BJ (cell line): Measurements from ENCODE around the gene RTF2. TPM values are rescaled to one million over a fixed set of nuclear protein-coding genes. Genes with fewer than 3 reads are reported as not detected.
"Not testable (repeated sequence)": the region's sequence is repeated elsewhere in the genome, so short reads cannot be mapped to it uniquely, and the experiment has no call there.

Experiments used
- CTCF ChIA-PET: fragments of 350-600 bp; formaldehyde crosslinking; extraction: SDS; loops from one replicate; lab custom pipeline; 2021; ENCODE audit warnings: antibody characterized with exemption, inconsistent platforms; lab: Yijun Ruan, JAX
- POLR2A ChIA-PET: fragments of 300-600 bp; sonication (Branson Sonifier 250); formaldehyde crosslinking; extraction: SDS; loops from one replicate; lab custom pipeline; 2021; ENCODE audit warnings: antibody characterized with exemption; lab: Charles Lee
- DNase-seq: peaks from one replicate; pipeline ENCODE4 v3.0.0-alpha.2; 2011; ENCODE audit warnings: low read depth
- H3K27me3 ChIP-seq: 2 replicates; pipeline ENCODE4 v1.6.0; 2011; ENCODE audit warnings: low read length; ENCODE audit not compliant: control insufficient read depth, insufficient read depth
- H3K36me3 ChIP-seq: 2 replicates; pipeline ENCODE4 v1.5.1; 2011; ENCODE audit warnings: low read length; ENCODE audit not compliant: control insufficient read depth, insufficient read depth
- H3K4me3 ChIP-seq: 2 replicates; pipeline ENCODE4 v1.5.1; 2011; ENCODE audit warnings: low read depth, mild to moderate bottlenecking, control low read depth, low read length
- polyA plus RNA-seq: library from polyadenylated mRNA; depleted of rRNA; stranded (reverse); fragments of >200 nt; gene quantifications from 2 replicates; pipeline ENCODE4 v1.2.3, GENCODE V29; 2011
- TF ChIP-seq, protein P1 (sequence below): IDR thresholded peaks from 2 replicates; pipeline ENCODE4 v1.5.1; 2011; ENCODE audit warnings: low read depth, mild to moderate bottlenecking, control low read depth, inconsistent platforms, low read length, moderate library complexity; ENCODE audit not compliant: insufficient read depth

RTF2 gene
- polyA plus RNA-seq, 1 experiment: 145 TPM

DNA sequence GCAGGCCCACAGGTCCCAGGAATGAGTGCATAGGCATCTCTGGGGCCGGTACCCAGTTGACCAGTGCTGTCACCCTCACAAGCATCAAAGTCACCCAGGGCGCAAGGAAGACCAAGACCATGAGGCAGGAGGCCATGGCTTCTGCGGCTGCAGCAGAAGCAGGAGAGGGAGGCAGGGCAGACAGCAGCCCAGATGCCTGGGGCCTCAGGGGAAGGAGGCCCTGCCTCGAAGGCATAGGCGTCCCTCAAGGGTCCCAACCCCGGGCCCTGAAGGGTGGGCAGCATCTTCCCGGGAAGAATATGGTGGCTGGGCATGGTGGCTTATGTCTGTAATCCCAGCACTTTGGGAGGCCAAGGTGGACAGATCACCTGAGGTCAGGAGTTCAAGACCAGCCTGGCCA lies 59.1 kb downstream of the RTF2 start:
- H3K4me3 ChIP-seq: no peak overlapping the region
- TF ChIP-seq, protein P1, sequence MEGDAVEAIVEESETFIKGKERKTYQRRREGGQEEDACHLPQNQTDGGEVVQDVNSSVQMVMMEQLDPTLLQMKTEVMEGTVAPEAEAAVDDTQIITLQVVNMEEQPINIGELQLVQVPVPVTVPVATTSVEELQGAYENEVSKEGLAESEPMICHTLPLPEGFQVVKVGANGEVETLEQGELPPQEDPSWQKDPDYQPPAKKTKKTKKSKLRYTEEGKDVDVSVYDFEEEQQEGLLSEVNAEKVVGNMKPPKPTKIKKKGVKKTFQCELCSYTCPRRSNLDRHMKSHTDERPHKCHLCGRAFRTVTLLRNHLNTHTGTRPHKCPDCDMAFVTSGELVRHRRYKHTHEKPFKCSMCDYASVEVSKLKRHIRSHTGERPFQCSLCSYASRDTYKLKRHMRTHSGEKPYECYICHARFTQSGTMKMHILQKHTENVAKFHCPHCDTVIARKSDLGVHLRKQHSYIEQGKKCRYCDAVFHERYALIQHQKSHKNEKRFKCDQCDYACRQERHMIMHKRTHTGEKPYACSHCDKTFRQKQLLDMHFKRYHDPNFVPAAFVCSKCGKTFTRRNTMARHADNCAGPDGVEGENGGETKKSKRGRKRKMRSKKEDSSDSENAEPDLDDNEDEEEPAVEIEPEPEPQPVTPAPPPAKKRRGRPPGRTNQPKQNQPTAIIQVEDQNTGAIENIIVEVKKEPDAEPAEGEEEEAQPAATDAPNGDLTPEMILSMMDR: no peak
- POLR2A ChIA-PET: no interaction called here
- H3K36me3 ChIP-seq: no peaks in the 10 kb centered on the region
- H3K27me3 ChIP-seq: no peaks in the 10 kb centered on the region
- CTCF ChIA-PET: no interaction called here
- DNase-seq: no peak

DNA sequence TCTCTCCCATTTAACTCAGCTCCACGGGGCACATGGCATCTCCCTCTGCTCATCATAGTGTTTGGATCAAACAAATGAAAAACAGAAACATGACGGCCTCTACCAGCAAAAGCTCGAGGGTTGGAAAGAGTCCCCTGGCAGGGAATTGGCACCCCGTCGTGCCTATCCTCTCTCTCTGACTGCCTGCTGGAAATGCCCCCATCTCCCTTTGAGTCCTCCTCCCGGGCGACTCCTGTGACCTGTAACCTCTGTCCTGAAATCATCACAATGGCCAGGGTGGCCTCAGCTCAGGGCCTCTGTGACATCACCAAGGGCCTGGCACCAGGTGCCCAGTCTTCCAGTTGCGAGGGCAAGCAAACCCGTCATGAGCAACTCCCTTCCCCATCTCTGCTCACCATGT lies 64.5 kb downstream of the RTF2 start, which contains the start of gene FAM209B:
TSS of gene FAM209B (plus strand) at position 301 of the 400 bp plus-strand sequence. CDS start at position 397, 96 bp downstream.
- DNase-seq, H3K4me3 ChIP-seq, H3K36me3 ChIP-seq, H3K27me3 ChIP-seq, POLR2A ChIA-PET: not testable (repeated sequence)
- CTCF ChIA-PET: interaction anchor here (0.6 to 2.1 kb wide), 2 partner anchors 17 to 75 kb away, joined by 3 to 7 read pairs; no protein-coding TSS in a partner anchor

DNA sequence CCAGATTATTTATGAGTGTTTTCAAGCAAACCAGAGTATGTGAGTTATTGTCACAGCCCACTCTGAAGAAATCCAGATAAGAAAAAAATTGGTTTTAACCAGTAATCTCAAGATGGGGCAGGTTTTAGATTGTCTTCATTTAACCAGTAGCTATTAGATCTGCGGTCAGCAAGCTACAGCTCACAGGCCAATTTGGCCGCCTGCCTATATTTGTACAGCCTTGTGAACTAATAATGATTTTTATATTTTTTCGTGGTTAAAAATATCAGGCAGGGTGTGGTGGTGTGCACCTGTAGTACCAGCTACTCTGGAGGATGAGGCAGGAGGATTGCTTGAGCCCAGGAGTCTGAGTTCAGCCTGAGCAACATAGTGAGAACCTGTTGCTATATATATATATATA lies 69.6 kb downstream of the RTF2 start:
- ChIA-PET CTCF (interaction anchor here (1.0 to 2.8 kb wide), 2 partner anchors 8 to 12 kb away, joined by 3 to 17 read pairs; no protein-coding TSS in a partner anchor), POLR2A (no interaction called here)
- DNase-seq: no peak
- Histone ChIP-seq H3K4me3 (no peak overlapping the region), H3K27me3 (no peaks in the 10 kb centered on the region), H3K36me3 (no peaks in the 10 kb centered on the region)
- TF ChIP-seq, protein P1: no peak

GRCh38 chr20:56540415-56540814 lies 72.0 kb downstream of the RTF2 start:
- no peaks in the 10 kb centered on the region for H3K27me3 ChIP-seq
- CTCF ChIA-PET: interaction anchor here (1.9 kb wide), 1 partner anchor 10 kb away, joined by 8 read pairs; no protein-coding TSS in a partner anchor
- TF ChIP-seq, protein P1: no peak
- DNase-seq: no peak
- POLR2A ChIA-PET: no interaction called here
- no peak overlapping the region for H3K4me3 ChIP-seq
- H3K36me3 ChIP-seq: no peaks in the 10 kb centered on the region

DNA sequence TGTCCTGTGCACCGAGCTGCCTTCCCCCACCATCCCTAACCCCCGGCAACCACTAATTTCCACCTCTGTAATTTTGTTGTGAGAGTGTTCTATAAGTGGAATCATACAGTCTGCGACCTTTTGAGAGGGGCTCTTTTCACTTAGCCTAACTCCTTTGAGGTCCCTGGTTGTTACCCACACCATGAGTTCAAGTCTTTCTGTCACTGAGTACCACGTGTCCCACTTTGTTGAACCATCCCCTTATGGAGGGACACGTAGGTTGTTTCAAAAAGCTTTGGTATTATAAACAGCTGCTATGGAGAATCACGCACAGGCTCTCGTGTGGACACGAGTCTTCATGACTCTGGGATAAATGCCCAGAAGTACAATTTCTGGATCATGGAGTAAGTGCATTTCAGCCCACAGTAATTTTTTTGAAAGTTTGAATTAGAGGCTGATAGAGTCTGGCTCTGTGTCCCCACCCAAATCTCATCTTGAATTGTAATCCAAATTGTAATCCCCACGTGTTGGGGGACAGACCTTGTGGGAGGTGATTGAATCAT lies 74.1 kb downstream of the RTF2 start:
- CTCF ChIA-PET: interaction anchor here (1.3 kb wide), 1 partner anchor 8 kb away, joined by 5 read pairs; no protein-coding TSS in a partner anchor
- Histone ChIP-seq H3K4me3 (no peak overlapping the region), H3K36me3 (no peaks in the 10 kb centered on the region), H3K27me3 (no peaks in the 10 kb centered on the region)
- DNase-seq: no peak
- POLR2A ChIA-PET: no interaction called here
- TF ChIP-seq, protein P1: no peak

DNA sequence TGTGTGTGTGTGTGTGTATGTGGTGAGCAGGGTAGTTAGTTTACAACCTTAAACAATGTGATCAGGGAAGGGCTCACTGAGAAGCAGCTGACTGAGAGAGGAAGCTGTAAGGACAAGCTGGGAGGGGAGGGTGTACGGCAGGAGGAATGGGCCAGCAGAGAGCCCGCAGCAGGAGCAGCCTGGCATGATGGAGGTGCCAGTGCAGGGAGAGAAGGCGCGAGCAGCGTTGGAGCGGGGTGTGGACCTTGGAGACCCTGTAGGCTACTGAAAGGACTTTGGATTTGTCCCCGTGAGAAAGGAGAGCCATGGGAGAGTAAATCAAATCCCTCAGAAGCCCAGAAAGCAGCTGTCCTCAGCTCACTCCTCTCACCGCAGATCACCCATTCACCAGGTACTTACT lies 83.1 kb downstream of the RTF2 start:
- CTCF ChIA-PET: interaction anchor here (0.6 to 3.6 kb wide), 27 partner anchors 9 to 798 kb away, joined by 3 to 45 read pairs (median 6); partner anchors contain the start of gene TFAP2C
- DNase-seq: no peak
- Histone ChIP-seq H3K36me3 (no peaks in the 10 kb centered on the region), H3K4me3 (no peak overlapping the region), H3K27me3 (no peaks in the 10 kb centered on the region)
- POLR2A ChIA-PET: no interaction called here
- TF ChIP-seq, protein P1: no peak
